Erythroblast (primary cell): ENCODE measurements around the gene SYCP3.
A peak's percentile ranks its signal among the peaks of the same experiment; 100 is the strongest.

Experiments
- DNase-seq, 2 experiments: peaks; one replicate each; lab custom pipeline; 2025; lab: John Stamatoyannopoulos, UW
- GATA1 ChIP-seq: IDR thresholded peaks from 2 replicates; pipeline ENCODE4 v1.6.1; 2011; ENCODE audit warnings: low read depth, mild to moderate bottlenecking, control low read depth, low read length, moderate library complexity
- POLR2A ChIP-seq: IDR thresholded peaks from 2 replicates; pipeline ENCODE4 v1.6.1; 2011; ENCODE audit warnings: mild to moderate bottlenecking, low read length

The SYCP3 gene

GRCh38 chr12:101719566-101719965, 19.7 kb downstream of the SYCP3 start:
- no peak for TF ChIP-seq GATA1
- no peak for TF ChIP-seq POLR2A
- DNase-seq: no peak

- peak in 1 of 2 experiments; percentile 12 for DNase-seq
- TF ChIP-seq GATA1: no peak
These were observed 24.3 kb downstream of the SYCP3 start for GRCh38 chr12:101714877-101715444.

GRCh38 chr12:101713930-101714329, 25.3 kb downstream of the SYCP3 start:
- TF ChIP-seq GATA1: no peak
- no peak for TF ChIP-seq POLR2A
- no peak for DNase-seq

GRCh38 chr12:101713059-101713682, 26.1 kb downstream of the SYCP3 start:
- no peak for TF ChIP-seq GATA1
- TF ChIP-seq POLR2A: no peak
- no peak for DNase-seq

- no peak for TF ChIP-seq POLR2A
- no peak for TF ChIP-seq GATA1
- DNase-seq: no peak
These were observed 29.0 kb downstream of the SYCP3 start for GRCh38 chr12:101710288-101710687.

- DNase-seq: peak; percentile 54 to 71
- TF ChIP-seq POLR2A (no peak), GATA1 (no peak)
These were observed 32.0 kb downstream of the SYCP3 start for GRCh38 chr12:101707131-101707782.

- TF ChIP-seq POLR2A (no peak), GATA1 (no peak)
- DNase-seq: no peak
These were observed 32.9 kb downstream of the SYCP3 start for GRCh38 chr12:101706403-101706802.

- no peak for TF ChIP-seq GATA1
- no peak for TF ChIP-seq POLR2A
- no peak for DNase-seq
These were observed 35.8 kb downstream of the SYCP3 start for GRCh38 chr12:101703487-101703886.

GRCh38 chr12:101700299-101700820, 38.9 kb downstream of the SYCP3 start:
- no peak for TF ChIP-seq GATA1
- TF ChIP-seq POLR2A: no peak

GRCh38 chr12:101698800-101699347, 40.4 kb downstream of the SYCP3 start:
- TF ChIP-seq GATA1 (no peak), POLR2A (no peak)

More at GRCh38 chr12:101700299-101700820, 38.9 kb downstream of the SYCP3 start:
- peak; percentile 25 to 38 for DNase-seq

GRCh38 chr12:101697930-101698799, 41.1 kb downstream of the SYCP3 start:
- TF ChIP-seq GATA1: no peak
- TF ChIP-seq POLR2A: peak; percentile 71
- peak; percentile 76 to 85 for DNase-seq

More at GRCh38 chr12:101698800-101699347, 40.4 kb downstream of the SYCP3 start:
- peak; percentile 63 to 78 for DNase-seq

GRCh38 chr12:101697197-101697929, 41.9 kb downstream of the SYCP3 start, which contains the start of gene CHPT1:
TSS of gene CHPT1 (plus strand) at chr12:101697640. CDS start at chr12:101697862, 222 bp downstream.
- peak; percentile 94 to 95 for DNase-seq
- TF ChIP-seq POLR2A: peak; percentile 59
- no peak for TF ChIP-seq GATA1

GRCh38 chr12:101696251-101697196, 42.7 kb downstream of the SYCP3 start:
- TF ChIP-seq POLR2A: peak; percentile 88
- peak; percentile 66 for TF ChIP-seq GATA1
- peak; percentile 95 to 98 for DNase-seq
